ENCODE results near the gene GFER.
"Not testable (repeated sequence)": the region's sequence is repeated elsewhere in the genome, so short reads cannot be mapped to it uniquely, and the experiment has no call there.

The GFER gene

DNA sequence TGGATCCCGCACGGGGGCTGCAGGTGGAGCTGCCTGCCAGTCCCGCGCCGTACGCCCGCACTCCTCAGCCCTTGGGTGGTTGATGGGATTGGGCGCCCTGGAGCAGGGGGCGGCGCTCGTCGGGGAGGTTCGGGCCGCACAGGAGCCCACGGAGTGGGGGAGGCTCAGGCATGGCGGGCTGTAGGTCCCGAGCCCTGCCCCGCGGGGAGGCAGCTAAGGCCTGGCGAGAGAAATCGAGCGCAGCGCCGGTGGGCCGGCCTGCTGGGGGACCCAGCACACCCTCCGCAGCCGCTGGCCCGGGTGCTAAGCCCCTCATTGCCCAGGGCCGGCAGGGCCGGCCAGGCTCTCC is 25.9 kb upstream of the GFER start:
- DNase-seq = not testable (repeated sequence)

DNA sequence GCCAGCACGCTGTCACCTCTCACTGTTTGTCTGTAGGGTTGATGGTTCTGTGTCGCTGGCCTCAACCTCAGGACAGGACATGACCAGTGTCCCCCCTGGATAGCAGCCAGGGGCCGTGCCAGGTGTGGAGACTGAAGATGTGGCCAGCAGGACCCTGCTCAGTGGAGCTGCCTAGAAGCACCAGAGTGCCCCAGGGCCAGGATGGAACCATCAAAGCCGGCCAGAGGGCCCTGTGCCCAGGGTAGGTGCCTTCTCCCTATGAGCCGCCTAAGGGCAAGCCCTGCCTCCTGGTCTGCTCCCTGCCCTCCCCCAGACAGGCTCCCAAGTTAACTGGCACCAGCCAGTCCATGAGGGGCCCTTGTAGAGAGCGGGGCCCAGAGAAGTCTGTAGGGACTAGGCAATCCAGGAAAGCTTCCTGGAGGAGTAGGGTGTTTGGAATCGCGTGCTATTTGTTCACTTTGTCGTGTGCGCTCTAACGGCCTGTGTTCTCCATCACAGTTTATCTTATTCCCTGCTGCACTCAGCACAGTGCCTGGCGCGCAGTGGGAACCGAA is 25.2 kb upstream of the GFER start:
- DNase-seq = no peak

- peak; percentile 33 for DNase-seq
These were observed 24.5 kb upstream of the GFER start, which contains the start of gene NDUFB10 for GRCh38 chr16:1959269-1960039. Gene NDUFB10, plus strand, starts transcription at chr16:1959538. Its CDS starts 87 bp downstream, at chr16:1959625.

DNA sequence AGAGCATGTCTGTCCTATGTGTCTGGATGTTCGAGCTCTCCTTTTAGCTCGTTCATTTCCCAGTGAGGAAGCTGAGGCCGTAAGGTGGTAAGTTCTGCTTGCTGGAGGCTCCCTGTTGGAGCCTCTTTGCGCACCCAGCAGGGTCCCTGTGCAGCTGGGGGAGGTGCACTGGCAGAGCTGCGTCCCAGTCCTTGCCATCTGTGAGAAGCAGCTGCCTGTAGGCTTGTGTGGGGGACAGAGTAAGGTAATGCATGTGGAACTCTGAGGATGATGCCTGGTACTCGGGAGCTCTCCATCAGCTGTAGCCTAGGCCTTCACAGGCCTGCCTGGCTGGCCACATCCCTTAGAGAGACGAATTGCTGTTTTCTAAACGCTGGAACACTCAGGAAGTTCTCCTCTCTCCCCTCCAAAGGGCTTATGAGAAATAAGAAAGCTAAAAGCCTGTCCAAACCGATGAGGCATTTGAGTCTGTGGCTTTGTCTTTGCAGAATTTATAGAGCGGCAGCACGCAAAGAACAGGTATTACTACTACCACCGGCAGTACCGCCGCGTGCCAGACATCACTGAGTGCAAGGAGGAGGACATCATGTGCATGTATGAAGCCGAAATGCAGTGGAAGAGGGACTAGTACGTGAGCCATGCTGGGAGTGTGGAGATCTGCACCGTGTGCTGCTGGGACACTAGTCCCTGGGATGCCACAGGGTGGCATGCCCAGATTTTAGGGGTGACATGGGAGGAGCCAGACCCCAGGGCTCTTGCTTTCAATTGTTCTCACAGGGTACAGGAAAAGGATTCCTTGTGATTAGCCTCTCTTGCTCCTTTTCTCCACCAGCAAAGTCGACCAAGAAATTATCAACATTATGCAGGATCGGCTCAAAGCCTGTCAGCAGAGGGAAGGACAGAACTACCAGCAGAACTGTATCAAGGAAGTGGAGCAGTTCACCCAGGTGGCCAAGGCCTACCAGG is 23.0 kb upstream of the GFER start:
- no peak for DNase-seq

GRCh38 chr16:1961651-1962067 is 22.3 kb upstream of the GFER start:
- DNase-seq = no peak

- not testable (repeated sequence) for DNase-seq
These were observed 21.5 kb upstream of the GFER start for GRCh38 chr16:1962161-1963153.

- DNase-seq = no peak
These were observed 20.0 kb upstream of the GFER start for GRCh38 chr16:1963806-1964505.

GRCh38 chr16:1964506-1965395 is 19.2 kb upstream of the GFER start, which contains the start of gene RPS2:
Gene RPS2, minus strand, starts transcription at chr16:1964826. Its CDS starts 201 bp downstream, at chr16:1964625.
- DNase-seq = peak; percentile 92

DNA sequence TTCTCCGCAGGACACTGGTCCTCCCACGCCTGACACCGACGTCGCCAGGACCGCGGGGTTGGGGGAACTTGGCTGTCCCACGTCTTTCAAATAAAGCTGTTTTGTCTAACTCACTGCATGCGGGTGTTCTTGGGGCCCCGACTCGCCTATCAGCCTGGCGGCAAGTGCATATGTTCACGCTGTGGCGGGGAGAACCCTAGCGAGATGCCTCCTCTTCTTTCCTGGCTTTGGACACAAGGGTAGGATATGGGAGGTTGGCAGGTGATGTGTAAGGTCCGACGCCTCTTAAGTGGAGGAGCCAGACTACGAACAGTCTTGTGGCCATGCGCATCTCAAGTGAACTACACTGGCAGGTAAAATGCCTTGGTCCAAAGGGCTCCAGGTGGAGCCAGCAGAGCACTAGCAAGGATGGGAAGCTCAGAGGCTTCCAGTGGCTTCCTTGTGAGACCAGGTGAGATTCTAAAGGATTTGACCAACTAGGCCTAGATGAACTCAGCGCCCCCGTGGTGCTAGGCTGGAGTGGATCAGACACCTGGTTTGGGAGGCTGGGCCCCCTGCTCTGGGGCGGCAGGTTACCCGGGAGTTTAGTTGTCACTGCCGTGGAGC is 18.5 kb upstream of the GFER start:
- DNase-seq = no peak

DNA sequence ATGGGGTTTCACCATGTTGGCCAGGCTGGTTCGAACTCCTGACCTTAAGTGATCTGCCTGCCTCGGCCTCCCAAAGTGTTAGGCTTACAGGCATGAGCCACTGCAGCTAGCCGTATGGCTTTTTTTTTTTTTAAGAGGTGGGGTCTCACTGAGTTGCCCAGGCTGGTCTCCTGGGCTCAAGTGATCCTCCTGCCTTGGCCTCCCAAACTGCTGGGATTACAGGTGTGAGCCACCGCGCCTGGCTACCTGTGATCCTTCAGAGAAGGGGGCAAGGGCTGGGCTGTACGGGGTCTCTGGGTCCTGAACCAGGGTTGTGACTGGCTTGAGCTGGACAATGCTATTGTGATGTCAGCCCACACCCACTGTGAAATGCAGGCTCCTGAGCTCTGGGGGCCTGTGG is 17.5 kb upstream of the GFER start, which contains the start of gene RNF151:
Gene RNF151, plus strand, starts transcription at position 397 of the 400 bp plus-strand sequence. CDS start 26 bp downstream, outside the sequence.
- DNase-seq = no peak

DNA sequence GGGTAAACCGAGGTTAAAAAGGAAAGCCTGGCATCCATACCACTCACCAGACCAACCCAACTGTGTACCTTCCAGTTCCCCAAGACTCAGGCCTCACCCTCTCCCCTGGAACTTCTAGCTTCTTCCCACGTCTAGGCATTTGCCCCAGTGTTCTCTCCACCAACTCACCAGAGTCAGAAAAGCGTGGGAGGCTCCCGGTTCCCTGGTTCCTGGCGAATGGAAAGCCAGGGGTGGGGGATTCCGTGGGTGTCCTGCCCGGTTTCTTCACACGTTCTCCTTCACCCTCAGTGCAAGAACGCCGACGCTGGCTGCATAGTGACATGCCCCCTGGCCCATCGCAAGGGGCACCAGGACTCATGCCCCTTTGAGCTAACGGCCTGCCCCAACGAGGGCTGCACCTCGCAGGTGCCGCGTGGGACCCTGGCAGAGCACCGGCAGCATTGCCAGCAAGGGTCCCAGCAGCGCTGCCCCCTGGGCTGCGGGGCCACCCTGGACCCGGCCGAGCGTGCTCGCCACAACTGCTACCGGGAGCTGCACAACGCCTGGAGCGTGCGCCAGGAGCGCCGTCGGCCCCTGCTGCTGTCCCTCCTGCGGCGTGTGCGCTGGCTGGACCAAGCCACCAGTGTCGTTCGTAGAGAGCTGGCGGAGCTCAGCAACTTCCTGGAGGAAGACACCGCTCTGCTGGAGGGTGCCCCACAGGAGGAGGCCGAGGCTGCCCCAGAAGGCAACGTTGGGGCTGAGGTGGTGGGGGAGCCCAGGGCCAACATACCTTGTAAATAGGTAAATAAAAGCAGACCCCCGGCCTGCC is 15.6 kb upstream of the GFER start:
- no peak for DNase-seq

DNA sequence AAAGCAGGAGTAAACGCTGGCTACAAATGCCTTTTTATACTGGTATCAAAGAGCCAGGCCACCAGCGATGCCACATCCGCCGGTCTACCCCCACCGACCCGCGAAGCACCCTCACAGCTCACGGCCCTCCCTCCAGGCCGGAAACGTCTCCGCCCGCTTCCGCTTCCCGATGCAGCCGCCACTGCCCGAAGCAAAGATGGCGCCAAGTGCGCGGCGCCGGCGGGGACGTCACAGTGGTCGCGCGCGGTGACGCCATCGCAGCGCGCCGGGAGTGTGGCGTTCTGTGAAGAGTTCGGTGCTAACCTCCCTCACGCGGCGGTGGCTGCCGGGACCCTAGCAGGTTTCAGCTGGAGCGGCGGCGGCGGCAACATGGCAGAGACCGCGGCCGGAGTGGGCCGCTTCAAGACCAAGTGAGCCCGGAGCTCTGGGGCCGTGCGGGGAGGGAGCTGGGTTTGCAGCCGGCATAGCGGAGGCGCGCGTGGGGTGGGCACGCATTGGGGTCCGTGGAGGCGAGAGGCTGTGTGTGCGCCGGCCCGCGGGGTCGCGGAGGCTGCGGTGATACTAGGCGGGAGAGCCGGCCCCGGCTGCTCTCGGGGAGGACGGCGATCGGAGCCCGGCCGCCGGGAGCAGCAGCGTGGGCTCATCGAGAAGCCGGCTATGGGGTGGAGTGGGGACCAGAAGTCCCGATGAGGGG is 12.1 kb upstream of the GFER start, which contains the start of gene TBL3:
Gene TBL3, plus strand, starts transcription at position 258 of the 694 bp plus-strand sequence. Its CDS starts 112 bp downstream, at position 370.
- DNase-seq = peak; percentile 68

GRCh38 chr16:1972490-1972877 is 11.5 kb upstream of the GFER start:
- DNase-seq = no peak

DNA sequence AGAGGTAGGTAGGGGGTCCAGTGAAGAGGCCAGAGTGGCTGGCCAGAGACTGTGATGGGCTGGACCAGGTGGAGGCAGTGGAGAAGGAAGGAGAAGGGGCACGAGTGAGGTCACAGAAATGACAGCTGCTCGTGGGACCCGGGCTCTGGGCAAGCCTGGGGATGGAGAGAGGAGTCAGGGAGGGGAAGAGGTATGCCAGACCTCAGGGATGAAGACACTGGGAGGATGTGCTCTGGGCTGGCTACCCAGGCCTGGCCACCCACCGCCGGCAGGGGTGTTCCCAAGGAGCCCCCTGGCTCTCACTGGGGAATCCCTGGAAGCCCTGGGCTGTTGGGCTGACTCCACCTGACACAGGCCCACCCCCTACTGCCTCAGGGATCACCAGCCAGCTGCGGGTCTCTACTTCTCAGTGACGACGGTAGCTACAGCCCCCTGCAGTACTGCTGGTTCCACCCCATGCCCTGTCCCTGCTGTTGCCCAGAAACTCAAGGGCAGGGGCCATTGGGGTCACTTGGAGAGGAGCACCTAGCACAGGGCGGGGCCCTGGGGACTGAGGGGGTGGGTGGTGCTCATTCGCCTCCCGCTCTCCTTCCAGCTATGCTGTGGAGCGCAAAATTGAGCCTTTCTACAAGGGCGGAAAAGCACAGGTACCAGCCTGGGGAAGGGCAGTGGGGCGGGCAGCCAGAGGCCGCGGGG is 10.4 kb upstream of the GFER start:
- no peak for DNase-seq

DNA sequence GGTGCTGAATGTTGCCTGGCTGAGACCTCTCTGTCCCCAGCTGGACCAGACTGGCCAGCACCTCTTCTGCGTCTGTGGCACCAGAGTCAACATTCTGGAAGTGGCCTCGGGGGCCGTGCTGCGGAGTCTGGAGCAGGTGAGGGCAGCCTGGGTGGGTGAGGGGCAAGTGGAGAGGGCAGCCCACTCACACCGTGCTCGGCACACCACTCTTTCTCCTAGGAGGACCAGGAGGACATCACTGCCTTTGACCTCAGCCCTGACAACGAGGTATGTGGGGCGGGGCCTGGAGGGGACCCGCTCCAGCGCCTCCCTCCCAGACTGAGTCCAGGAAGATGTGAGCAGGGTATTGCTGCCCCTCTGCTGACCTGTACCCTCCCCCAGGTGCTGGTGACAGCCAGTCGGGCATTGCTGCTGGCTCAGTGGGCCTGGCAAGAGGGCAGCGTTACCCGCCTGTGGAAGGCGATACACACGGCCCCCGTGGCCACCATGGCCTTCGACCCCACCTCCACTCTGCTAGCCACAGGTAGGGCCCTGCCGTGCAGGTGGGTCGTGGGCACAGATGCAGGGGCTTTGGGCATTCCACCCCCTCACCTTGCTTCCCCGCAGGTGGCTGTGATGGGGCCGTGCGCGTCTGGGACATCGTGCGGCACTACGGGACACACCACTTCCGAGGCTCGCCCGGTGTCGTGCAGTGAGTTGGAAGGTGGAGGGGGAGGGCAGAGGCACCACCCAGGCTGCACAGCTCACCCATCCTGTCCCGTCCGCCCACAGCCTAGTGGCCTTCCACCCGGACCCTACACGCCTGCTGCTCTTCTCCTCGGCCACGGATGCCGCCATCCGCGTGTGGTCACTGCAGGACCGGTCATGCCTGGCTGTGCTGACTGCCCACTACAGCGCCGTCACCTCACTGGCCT is 9.6 kb upstream of the GFER start:
- no peak for DNase-seq
